HG02840 (cell line): ENCODE data around the gene ATPAF1.

Experiments
- ATAC-seq: cut with Tn5 transposase; IDR thresholded peaks from one replicate; pipeline ENCODE4 v1.9.1; 2021; ENCODE audit warnings: mild to moderate bottlenecking, moderate library complexity, moderate number of reproducible peaks; ENCODE audit not compliant: unreplicated experiment, low FRiP score

The ATPAF1 gene

GRCh38 chr1:46596036-46596435 lies 72.1 kb downstream of the ATPAF1 start:
- no peak for ATAC-seq

GRCh38 chr1:46595127-46595526 lies 73.0 kb downstream of the ATPAF1 start:
- no peak for ATAC-seq

- no peak for ATAC-seq
These were observed 74.1 kb downstream of the ATPAF1 start for GRCh38 chr1:46594063-46594462.

GRCh38 chr1:46592823-46593222 lies 75.3 kb downstream of the ATPAF1 start:
- no peak for ATAC-seq

GRCh38 chr1:46589529-46589928 lies 78.6 kb downstream of the ATPAF1 start:
- no peak for ATAC-seq

GRCh38 chr1:46587069-46587468 lies 81.1 kb downstream of the ATPAF1 start:
- ATAC-seq: no peak

GRCh38 chr1:46585312-46585938 lies 82.7 kb downstream of the ATPAF1 start:
- ATAC-seq: no peak

GRCh38 chr1:46583494-46583893 lies 84.7 kb downstream of the ATPAF1 start:
- ATAC-seq: no peak

GRCh38 chr1:46582972-46583371 lies 85.2 kb downstream of the ATPAF1 start:
- ATAC-seq: no peak
